IMR-90 (cell line): ENCODE measurements around the gene TPM4. TPM values are rescaled to one million over a fixed set of nuclear protein-coding genes. Genes with fewer than 3 reads are reported as not detected.
A peak's percentile ranks its signal among the peaks of the same experiment; 100 is the strongest.

Experiments
- ATAC-seq: fragments of 200-7000 bp; cut with Tn5 transposase; 2 replicates; pipeline ENCODE4 v1.9.1; 2020; ENCODE audit warnings: low read depth, mild to moderate bottlenecking, moderate library complexity
- BruUV-seq: library from RNA; stranded (reverse); fragments of 400-500 nt; replicated peaks from 2 replicates; lab custom pipeline; 2021; lab: Mats Ljungman, UMichigan
- CTCF ChIA-PET: fragments of 300-600 bp; formaldehyde crosslinking; extraction: SDS; loops from one replicate; lab custom pipeline; 2021; ENCODE audit warnings: antibody characterized with exemption; lab: Yijun Ruan, JAX
- POLR2A ChIA-PET: fragments of 300-600 bp; sonication (Branson Sonifier 250); formaldehyde crosslinking; loops from one replicate; lab custom pipeline; 2022; ENCODE audit warnings: antibody characterized with exemption; ENCODE audit not compliant: unreplicated experiment; lab: Charles Lee
- DNase-seq: peaks from one replicate; pipeline ENCODE4 v3.0.0; 2013
- H2AFZ ChIP-seq: replicated peaks from 2 replicates; pipeline ENCODE3; 2013; ENCODE audit warnings: low read length, mild to moderate bottlenecking; ENCODE audit not compliant: poor library complexity
- H2AK5ac ChIP-seq: 2 replicates; pipeline ENCODE4 v1.6.1; 2013; ENCODE audit warnings: low read depth, low read length, inconsistent platforms
- H2AK9ac ChIP-seq: replicated peaks from 2 replicates; pipeline ENCODE3; 2013; ENCODE audit warnings: mild to moderate bottlenecking, low read depth, low read length, moderate library complexity; ENCODE audit not compliant: poor library complexity
- H2BK120ac ChIP-seq: 2 replicates; pipeline ENCODE4 v1.6.1; 2013; ENCODE audit warnings: low read depth, low read length, inconsistent platforms
- H2BK15ac ChIP-seq: 3 replicates; pipeline ENCODE4 v1.6.1; 2013; ENCODE audit warnings: low read depth, low read length, inconsistent platforms
- H2BK20ac ChIP-seq: 2 replicates; pipeline ENCODE4 v1.6.1; 2013; ENCODE audit warnings: low read depth, mild to moderate bottlenecking, inconsistent platforms, low read length, moderate library complexity
- H2BK5ac ChIP-seq: 2 replicates; pipeline ENCODE4 v1.6.1; 2013; ENCODE audit warnings: mild to moderate bottlenecking, low read depth, low read length, inconsistent platforms; ENCODE audit not compliant: poor library complexity, severe bottlenecking
- H3K14ac ChIP-seq: replicated peaks from 2 replicates; pipeline ENCODE4 v1.6.1; 2013; ENCODE audit warnings: low read depth, low read length, inconsistent platforms
- H3K18ac ChIP-seq: 2 replicates; pipeline ENCODE4 v1.6.1; 2013; ENCODE audit warnings: low read depth, low read length, control low read depth
- H3K23ac ChIP-seq: 2 replicates; pipeline ENCODE4 v1.6.1; 2013; ENCODE audit warnings: low read depth, low read length, inconsistent platforms
- H3K27ac ChIP-seq: 2 replicates; pipeline ENCODE4 v1.5.1; 2013; ENCODE audit warnings: mild to moderate bottlenecking, control low read depth, low read length; ENCODE audit not compliant: insufficient read depth
- H3K27me3 ChIP-seq: 2 replicates; pipeline ENCODE4 v1.6.1; 2013; ENCODE audit warnings: low read length; ENCODE audit not compliant: control insufficient read depth, insufficient read depth
- H3K36me3 ChIP-seq: 2 replicates; pipeline ENCODE4 v1.6.1; 2013; ENCODE audit warnings: low read length, mixed read lengths; ENCODE audit not compliant: control insufficient read depth, insufficient read depth
- H3K4ac ChIP-seq: 2 replicates; pipeline ENCODE4 v1.6.1; 2013; ENCODE audit warnings: low read depth, low read length, inconsistent platforms
- H3K4me1 ChIP-seq: 2 replicates; pipeline ENCODE4 v1.6.1; 2013; ENCODE audit warnings: low read length, mixed read lengths; ENCODE audit not compliant: control insufficient read depth, insufficient read depth
- H3K4me2 ChIP-seq: 2 replicates; pipeline ENCODE4 v1.6.1; 2013; ENCODE audit warnings: low read depth, mild to moderate bottlenecking, control low read depth, low read length, moderate library complexity
- H3K4me3 ChIP-seq: 2 replicates; pipeline ENCODE4 v1.5.1; 2013; ENCODE audit warnings: low read depth, mild to moderate bottlenecking, control low read depth, low read length, moderate library complexity; ENCODE audit not compliant: insufficient read depth
- H3K56ac ChIP-seq: 2 replicates; pipeline ENCODE4 v1.6.1; 2013; ENCODE audit warnings: low read length, inconsistent platforms; ENCODE audit not compliant: insufficient read depth; ENCODE audit errors: extremely low read depth
- H3K79me1 ChIP-seq, 2 experiments: 2 replicates each; pipeline ENCODE4 v1.6.1; 2013; ENCODE audit warnings: low read length in 2 of 2, inconsistent platforms in 1 of 2, low read depth in 1 of 2
- H3K9ac ChIP-seq: 2 replicates; pipeline ENCODE4 v1.6.1; 2013; ENCODE audit warnings: low read depth, low read length, control low read depth
- H3K9me1 ChIP-seq: 2 replicates; pipeline ENCODE4 v1.6.1; 2013; ENCODE audit warnings: low read length, inconsistent platforms; ENCODE audit not compliant: insufficient read depth
- H3K9me3 ChIP-seq: 2 replicates; pipeline ENCODE4 v1.6.1; 2013; ENCODE audit warnings: low read length; ENCODE audit not compliant: control insufficient read depth, insufficient read depth
- H4K20me1 ChIP-seq: 2 replicates; pipeline ENCODE4 v1.6.1; 2013; ENCODE audit warnings: low read length, inconsistent platforms; ENCODE audit not compliant: insufficient read depth
- H4K5ac ChIP-seq: 2 replicates; pipeline ENCODE4 v1.6.1; 2013; ENCODE audit warnings: mild to moderate bottlenecking, low read depth, low read length, control low read depth
- H4K8ac ChIP-seq, 2 experiments: 2 replicates each; pipeline ENCODE4 v1.6.1; 2013; ENCODE audit warnings: low read depth in 2 of 2, low read length in 2 of 2, control low read depth in 1 of 2, inconsistent platforms in 1 of 2
- H4K91ac ChIP-seq: 2 replicates; pipeline ENCODE4 v1.6.1; 2013; ENCODE audit warnings: low read depth, low read length, inconsistent platforms; ENCODE audit not compliant: insufficient read depth
- FOS ChIP-seq: fragments of 150-350 bp; IDR thresholded peaks from 2 replicates; pipeline ENCODE4 v1.6.1; 2016; ENCODE audit warnings: low read depth, low read length
- MAFK ChIP-seq: IDR thresholded peaks from 2 replicates; pipeline ENCODE4 v1.6.1; 2012; ENCODE audit warnings: low read depth, low read length, improper control_type of control experiment
- MAZ ChIP-seq: IDR thresholded peaks from 2 replicates; pipeline ENCODE4 v1.6.1; 2012; ENCODE audit warnings: low read depth, mild to moderate bottlenecking, low read length, improper control_type of control experiment, moderate library complexity, borderline replicate concordance
- NFE2L2 ChIP-seq: fragments of 150-350 bp; IDR thresholded peaks from 2 replicates; pipeline ENCODE4 v1.6.1; 2016; ENCODE audit warnings: low read depth, mild to moderate bottlenecking, low read length
- POLR2A ChIP-seq: IDR thresholded peaks from 2 replicates; pipeline ENCODE4 v1.6.1; 2012; ENCODE audit warnings: mild to moderate bottlenecking, low read depth, low read length
- RAD21 ChIP-seq: IDR thresholded peaks from 2 replicates; pipeline ENCODE4 v1.6.1; 2012; ENCODE audit warnings: low read length, improper control_type of control experiment
- RFX5 ChIP-seq: IDR thresholded peaks from 2 replicates; pipeline ENCODE4 v1.8.0; 2012; ENCODE audit warnings: low read depth, mild to moderate bottlenecking, low read length, moderate library complexity
- WGBS, 2 experiments: methylation state at CpG; one replicate each; pipeline versions ENCODE4 v1.1.5 to v1.1.7; 2013; ENCODE audit warnings: missing lambda C conversion rate in 2 of 2; ENCODE audit not compliant: insufficient read length in 1 of 2; ENCODE audit errors: extremely low coverage in 2 of 2; 5-methylcytosine and 5-hydroxymethylcytosine counted together
- dilution Hi-C: fragments of 300-500 bp; cut with HindIII; formaldehyde crosslinking; loops from one replicate; pipeline ENCODE4 v1.14.3; 2018; ENCODE audit warnings: low sequenced_read_pairs; ENCODE audit not compliant: unreplicated experiment
- in situ Hi-C: fragments of 300-500 bp; cut with MboI; formaldehyde crosslinking; loops from 3 replicates; pipeline ENCODE4 v1.14.3; 2019; ENCODE audit warnings: low sequenced_read_pairs, inconsistent platforms, mixed read lengths
- intact Hi-C: fragments of 100-400 bp; cut with micrococcal nuclease; formaldehyde crosslinking; loops from 2 replicates; pipeline ENCODE4 v1.10.0; 2022
- polyA plus RNA-seq, 3 experiments: library from polyadenylated mRNA; depleted of rRNA; stranded (reverse); fragments of >200 nt; gene quantifications; 2 replicates each; pipeline ENCODE4 v1.2.3, GENCODE V29; 2012; ENCODE audit warnings: low replicate concordance in 1 of 3
- total RNA-seq: library from RNA; depleted of rRNA; stranded (reverse); fragments of >200 nt; gene quantifications from 2 replicates; pipeline ENCODE4 v1.2.3, GENCODE V29; 2012
- TF ChIP-seq, protein P1 (sequence below): fragments of 150-350 bp; IDR thresholded peaks from 2 replicates; pipeline ENCODE4 v1.6.1; 2016; ENCODE audit warnings: low read depth, mild to moderate bottlenecking, low read length, moderate library complexity, borderline replicate concordance
- TF ChIP-seq, protein P2 (sequence below): conservative IDR thresholded peaks from 2 replicates; pipeline ENCODE4 v1.5.1; 2012; ENCODE audit warnings: mild to moderate bottlenecking, low read depth, low read length, improper control_type of control experiment
- TF ChIP-seq, protein P3 (sequence below): fragments of 150-350 bp; IDR thresholded peaks from 2 replicates; pipeline ENCODE4 v1.6.1; 2017; ENCODE audit warnings: mild to moderate bottlenecking, antibody characterized with exemption, low read length, low read depth

Gene TPM4
- total and polyA plus RNA-seq, 2 of the 4 experiments (the other 2 are of a cell fraction), result 1,075 to 1,160 TPM

DNA sequence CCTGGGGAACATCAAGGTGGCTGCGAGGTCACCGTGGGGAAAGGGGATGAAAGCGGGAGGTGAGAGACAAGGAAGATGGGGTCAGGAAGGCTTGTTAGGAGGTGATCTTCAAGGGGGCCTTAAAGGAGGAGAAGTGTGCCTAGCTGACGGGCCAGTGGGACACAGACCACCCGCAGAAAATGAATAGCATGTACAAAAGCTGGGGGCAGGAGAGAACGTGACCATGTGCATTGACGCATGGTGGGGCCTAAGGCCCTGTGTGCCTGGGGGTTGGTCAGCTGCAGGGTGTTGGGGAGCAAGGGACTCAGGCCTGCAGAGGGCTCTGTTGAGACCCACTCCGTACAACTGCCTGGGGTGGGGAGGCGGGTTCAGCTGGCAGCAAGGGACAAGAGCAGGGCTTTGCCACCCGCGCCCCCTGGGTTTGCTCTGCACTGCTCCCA lies 41.3 kb downstream of the TPM4 start:
- Histone ChIP-seq H4K20me1 (peaks cover 24% of the 10 kb centered on the region; the same call in 1 of the 2 replicates), H3K9me1 (peaks cover 12% of the 10 kb centered on the region), H3K56ac (no peak overlapping the region), H3K36me3 (peaks cover 42% of the 10 kb centered on the region), H3K23ac (no peak overlapping the region), H3K4me2 (no peak overlapping the region), H3K9me3 (no peaks in the 10 kb centered on the region), H4K91ac (no peak overlapping the region), H4K5ac (no peak overlapping the region), H3K14ac (no peak overlapping the region), H3K4ac (no peak overlapping the region), H3K27ac (no peak overlapping the region), H3K4me1 (peaks cover 2% of the 10 kb centered on the region), H2AK9ac (peak overlapping the region; percentile 65), H2AK5ac (no peak overlapping the region), H4K8ac (no peak overlapping the region), H2BK5ac (no peak overlapping the region), H3K4me3 (no peak overlapping the region), H3K27me3 (no peaks in the 10 kb centered on the region), H3K9ac (no peak overlapping the region), H3K18ac (no peak overlapping the region), H2BK20ac (no peak overlapping the region), H3K79me1 (peaks cover 10 to 67% of the 10 kb centered on the region in 2 experiments), H2BK120ac (no peak overlapping the region), H2BK15ac (no peak overlapping the region), H2AFZ (no peak overlapping the region)
- ChIA-PET POLR2A (no interaction called here), CTCF (no interaction called here)
- dilution Hi-C loops, result no loop called here
- intact Hi-C loops, result no loop called here
- TF ChIP-seq, protein P1, sequence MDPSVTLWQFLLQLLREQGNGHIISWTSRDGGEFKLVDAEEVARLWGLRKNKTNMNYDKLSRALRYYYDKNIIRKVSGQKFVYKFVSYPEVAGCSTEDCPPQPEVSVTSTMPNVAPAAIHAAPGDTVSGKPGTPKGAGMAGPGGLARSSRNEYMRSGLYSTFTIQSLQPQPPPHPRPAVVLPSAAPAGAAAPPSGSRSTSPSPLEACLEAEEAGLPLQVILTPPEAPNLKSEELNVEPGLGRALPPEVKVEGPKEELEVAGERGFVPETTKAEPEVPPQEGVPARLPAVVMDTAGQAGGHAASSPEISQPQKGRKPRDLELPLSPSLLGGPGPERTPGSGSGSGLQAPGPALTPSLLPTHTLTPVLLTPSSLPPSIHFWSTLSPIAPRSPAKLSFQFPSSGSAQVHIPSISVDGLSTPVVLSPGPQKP, result no peak
- TF ChIP-seq, protein P2, sequence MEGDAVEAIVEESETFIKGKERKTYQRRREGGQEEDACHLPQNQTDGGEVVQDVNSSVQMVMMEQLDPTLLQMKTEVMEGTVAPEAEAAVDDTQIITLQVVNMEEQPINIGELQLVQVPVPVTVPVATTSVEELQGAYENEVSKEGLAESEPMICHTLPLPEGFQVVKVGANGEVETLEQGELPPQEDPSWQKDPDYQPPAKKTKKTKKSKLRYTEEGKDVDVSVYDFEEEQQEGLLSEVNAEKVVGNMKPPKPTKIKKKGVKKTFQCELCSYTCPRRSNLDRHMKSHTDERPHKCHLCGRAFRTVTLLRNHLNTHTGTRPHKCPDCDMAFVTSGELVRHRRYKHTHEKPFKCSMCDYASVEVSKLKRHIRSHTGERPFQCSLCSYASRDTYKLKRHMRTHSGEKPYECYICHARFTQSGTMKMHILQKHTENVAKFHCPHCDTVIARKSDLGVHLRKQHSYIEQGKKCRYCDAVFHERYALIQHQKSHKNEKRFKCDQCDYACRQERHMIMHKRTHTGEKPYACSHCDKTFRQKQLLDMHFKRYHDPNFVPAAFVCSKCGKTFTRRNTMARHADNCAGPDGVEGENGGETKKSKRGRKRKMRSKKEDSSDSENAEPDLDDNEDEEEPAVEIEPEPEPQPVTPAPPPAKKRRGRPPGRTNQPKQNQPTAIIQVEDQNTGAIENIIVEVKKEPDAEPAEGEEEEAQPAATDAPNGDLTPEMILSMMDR, result 0 out of 2 replicates have a peak, but pooled peaks have one; percentile 10
- no peak for TF ChIP-seq RFX5
- TF ChIP-seq, protein P3, sequence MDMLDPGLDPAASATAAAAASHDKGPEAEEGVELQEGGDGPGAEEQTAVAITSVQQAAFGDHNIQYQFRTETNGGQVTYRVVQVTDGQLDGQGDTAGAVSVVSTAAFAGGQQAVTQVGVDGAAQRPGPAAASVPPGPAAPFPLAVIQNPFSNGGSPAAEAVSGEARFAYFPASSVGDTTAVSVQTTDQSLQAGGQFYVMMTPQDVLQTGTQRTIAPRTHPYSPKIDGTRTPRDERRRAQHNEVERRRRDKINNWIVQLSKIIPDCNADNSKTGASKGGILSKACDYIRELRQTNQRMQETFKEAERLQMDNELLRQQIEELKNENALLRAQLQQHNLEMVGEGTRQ, result no peak
- no peak for TF ChIP-seq NFE2L2
- TF ChIP-seq FOS, result no peak
- peak; percentile 16; the same call in 1 of the 2 replicates for TF ChIP-seq RAD21
- no peak for TF ChIP-seq POLR2A
- TF ChIP-seq MAZ, result no peak
- no peak for TF ChIP-seq MAFK
- ATAC-seq (peak; percentile 44; the same call in 1 of the 2 replicates), DNase-seq (no peak)
- 86% methylated on average over 7 of the region's 11 CpGs; no CpG with 5 or more reads in 1 of the 2 experiments for WGBS, 2 experiments
- in situ Hi-C loops, result no loop called here
- no TSS peak for BruUV-seq
